ENCODE measurements around the gene IRX1.

The IRX1 gene

DNA sequence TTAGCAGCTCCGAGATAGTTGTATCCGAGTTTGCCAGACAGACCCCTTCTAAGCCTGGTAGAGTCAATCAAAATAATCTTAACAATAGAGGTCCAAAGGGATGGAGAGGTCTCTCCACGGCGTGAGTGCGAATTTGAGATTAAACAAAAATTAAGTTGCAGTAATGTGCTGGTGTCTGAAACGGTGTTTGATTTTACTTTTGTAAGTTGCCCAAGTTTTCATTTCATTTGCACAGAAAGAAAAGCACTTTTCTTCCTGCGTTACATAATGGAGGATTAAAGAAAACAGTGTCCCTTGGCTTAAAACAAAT, 1.2 kb downstream of the IRX1 start:
- TF ChIP-seq GATA3 (IDR thresholded peaks at IDR 0.05; ENCODE audit: low read depth, low read length) (no peak), GATA2 (IDR thresholded peaks at IDR 0.05; ENCODE audit: low read depth, low read length) (no peak)

DNA sequence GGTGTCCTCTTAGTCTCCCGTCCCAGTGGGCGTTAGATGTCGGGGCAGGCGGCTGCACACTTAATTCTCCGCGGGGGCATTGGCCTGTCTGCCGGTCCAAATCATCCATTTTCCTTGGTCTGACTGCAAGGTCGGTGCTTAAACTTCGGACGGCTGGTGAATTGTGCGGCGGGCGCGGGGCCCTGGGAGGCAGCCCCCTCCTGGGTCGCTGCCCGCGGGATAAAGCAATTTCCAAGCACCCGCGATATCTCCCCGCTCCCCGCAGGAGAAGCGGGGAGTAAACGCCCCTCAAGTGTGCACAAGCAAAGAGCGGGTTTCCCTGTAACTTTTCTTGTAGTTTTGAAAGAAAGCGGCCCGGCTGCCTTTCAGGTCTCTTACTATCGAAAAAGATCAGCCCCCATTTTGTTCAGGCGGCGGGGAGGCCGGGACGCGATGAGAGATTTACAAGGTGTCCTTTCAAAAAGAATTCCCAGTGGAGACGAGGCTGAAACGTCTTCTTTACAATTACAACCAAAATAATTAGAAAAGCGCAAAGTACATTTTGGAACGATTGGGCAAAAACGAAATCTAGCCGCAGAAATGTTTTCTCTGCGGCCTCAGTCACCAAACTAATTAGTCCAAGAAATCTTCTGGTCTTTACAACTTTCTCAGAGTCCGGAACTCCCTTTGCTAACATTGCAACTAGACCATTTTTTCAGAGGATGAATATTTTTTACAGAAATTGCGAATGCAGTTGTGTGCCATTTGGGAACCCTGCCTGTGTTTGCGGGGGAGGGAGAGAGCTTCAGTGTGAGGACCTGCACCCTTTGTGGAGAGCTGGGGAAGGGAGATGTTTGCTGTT, 1.8 kb downstream of the IRX1 start:
- TF ChIP-seq GATA3 (IDR thresholded peaks at IDR 0.05; ENCODE audit: low read depth, low read length): no peak

DNA sequence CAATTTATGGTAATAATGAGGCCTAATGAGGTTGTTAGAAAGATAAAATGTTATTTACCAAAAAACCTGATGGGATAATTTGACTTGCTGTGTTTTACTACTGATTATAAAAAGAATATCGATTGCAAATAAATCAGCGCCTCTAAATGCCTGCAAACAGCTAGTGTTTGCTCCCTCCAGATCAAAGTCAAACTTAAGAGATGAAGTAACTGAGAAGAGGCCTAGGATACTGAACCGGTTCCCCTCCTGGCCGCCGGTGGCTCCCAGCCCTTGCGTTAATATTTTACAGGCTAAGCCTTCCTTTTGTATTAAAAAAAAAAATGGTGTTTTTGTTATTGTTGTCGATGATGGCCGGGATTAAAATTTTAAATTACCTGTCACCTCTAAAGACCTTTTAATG, 2.6 kb downstream of the IRX1 start:
- TF ChIP-seq GATA2 (IDR thresholded peaks at IDR 0.05; ENCODE audit: low read depth, low read length): no peak
- no peak for TF ChIP-seq GATA3 (IDR thresholded peaks at IDR 0.05; ENCODE audit: low read depth, low read length)

DNA sequence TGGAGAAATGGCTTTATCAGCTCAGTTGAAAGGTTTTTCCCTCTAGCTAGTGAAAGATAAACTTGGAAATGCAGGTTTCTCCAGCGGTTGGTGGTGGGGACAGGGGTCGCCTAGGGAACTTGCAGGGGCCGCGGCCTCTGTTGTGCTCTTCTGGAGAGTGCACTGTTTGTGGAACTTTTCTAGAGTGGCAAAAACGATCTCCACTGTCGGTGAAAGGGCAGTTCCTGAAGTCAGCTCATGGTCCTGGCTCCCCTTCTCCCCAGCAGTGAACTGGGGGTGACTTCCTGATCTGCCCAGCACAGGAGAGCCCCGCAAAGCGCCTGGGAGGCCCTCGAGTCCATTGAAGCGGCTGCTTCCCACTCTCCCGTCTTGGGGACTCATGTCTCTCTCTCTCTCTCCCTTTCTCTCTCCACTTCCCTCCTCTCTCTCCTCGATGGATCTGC, 3.2 kb downstream of the IRX1 start:
- no peak for TF ChIP-seq GATA3 (IDR thresholded peaks at IDR 0.05; ENCODE audit: low read depth, low read length)
- no peak for TF ChIP-seq GATA2 (IDR thresholded peaks at IDR 0.05; ENCODE audit: low read depth, low read length)

DNA sequence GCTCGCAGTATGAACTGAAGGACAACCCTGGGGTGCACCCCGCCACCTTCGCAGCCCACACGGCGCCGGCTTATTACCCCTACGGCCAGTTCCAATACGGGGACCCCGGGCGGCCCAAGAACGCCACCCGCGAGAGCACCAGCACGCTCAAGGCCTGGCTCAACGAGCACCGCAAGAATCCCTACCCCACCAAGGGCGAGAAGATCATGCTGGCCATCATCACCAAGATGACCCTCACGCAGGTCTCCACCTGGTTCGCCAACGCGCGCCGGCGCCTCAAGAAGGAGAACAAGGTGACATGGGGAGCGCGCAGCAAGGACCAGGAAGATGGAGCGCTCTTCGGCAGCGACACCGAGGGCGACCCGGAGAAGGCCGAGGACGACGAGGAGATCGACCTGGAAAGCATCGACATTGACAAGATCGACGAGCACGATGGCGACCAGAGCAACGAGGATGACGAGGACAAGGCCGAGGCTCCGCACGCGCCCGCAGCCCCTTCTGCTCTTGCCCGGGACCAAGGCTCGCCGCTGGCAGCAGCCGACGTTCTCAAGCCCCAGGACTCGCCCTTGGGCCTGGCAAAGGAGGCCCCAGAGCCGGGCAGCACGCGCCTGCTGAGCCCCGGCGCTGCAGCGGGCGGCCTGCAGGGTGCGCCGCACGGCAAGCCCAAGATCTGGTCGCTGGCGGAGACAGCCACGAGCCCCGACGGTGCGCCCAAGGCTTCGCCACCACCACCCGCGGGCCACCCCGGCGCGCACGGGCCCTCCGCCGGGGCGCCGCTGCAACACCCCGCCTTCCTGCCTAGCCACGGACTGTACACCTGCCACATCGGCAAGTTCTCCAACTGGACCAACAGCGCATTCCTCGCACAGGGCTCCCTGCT, 3.8 kb downstream of the IRX1 start:
- no peak for TF ChIP-seq GATA2 (IDR thresholded peaks at IDR 0.05; ENCODE audit: low read depth, low read length)
- no peak for TF ChIP-seq GATA3 (IDR thresholded peaks at IDR 0.05; ENCODE audit: low read depth, low read length)

DNA sequence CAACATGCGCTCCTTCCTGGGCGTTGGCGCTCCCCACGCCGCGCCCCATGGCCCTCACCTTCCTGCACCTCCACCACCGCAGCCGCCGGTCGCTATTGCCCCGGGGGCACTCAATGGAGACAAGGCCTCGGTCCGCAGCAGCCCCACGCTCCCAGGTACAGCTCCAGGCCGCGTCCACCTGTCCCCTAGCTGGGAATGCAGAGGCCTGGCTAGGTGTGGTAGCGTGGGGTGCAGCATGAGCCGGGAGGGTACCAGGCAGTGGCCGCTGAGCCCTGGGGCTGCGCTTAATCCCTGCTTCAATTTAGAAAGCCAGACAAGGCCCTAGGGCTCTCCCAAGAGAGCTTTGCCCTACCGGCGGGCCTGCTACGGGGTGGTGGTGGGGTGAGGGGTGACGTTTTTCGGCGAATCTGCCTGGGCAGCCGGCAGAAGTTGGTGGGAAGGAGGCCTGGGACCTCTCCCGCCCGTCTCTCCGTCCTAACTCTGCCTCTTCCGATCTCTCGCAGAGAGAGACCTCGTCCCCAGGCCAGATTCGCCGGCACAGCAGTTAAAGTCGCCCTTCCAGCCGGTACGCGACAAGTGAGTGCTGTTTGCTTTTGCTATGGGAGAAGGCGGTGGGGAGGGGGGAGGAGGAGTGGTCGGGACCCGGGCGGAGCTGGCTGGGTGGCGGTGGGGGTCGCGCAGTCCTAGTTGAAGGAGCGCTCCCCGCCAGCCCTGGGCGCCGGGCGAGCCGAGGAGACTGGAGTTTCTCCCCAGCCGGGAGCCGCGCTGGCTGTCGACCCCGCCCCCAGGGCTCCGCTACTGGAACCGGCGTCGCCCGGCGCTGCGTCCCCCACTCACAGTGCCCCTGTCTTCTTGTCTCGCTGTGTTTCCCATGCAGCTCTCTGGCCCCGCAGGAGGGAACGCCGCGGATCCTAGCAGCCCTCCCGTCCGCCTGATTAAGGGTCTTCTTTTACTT, 4.8 kb downstream of the IRX1 start:
- TF ChIP-seq GATA2 (IDR thresholded peaks at IDR 0.05; ENCODE audit: low read depth, low read length) (no peak), GATA3 (IDR thresholded peaks at IDR 0.05; ENCODE audit: low read depth, low read length) (no peak)

DNA sequence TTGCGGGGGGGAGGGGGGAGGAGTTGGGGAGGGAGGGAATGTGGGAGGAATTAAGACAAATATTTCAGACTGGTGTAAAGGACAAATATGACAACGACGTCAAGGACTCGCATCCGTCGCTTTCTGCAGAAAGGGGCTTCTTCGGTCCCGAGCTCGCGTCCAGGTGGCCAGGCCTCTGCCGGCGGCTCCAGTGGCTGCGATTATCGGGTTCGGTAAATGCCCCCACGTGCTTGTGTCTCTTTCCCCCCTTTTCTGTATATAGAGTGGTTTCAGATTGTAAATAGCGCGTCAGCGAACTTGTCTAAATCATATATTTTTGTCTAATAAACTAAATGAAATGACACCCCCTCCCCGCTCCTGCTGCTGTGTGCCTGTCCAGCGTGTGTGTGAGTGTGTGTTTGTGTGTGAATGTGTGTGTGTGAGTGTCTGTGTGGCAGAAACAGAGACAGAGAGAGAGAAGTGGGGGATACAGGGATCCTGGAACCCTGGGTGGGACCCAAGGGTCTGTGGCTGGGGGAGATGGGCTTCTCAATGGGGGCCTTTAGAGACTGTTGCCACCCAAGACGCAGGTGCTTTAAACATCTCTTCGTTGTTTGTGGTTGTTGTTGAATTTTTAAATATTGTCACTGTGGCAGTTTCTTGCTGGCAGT, 5.6 kb downstream of the IRX1 start:
- no peak for TF ChIP-seq GATA2 (IDR thresholded peaks at IDR 0.05; ENCODE audit: low read depth, low read length)
- no peak for TF ChIP-seq GATA3 (IDR thresholded peaks at IDR 0.05; ENCODE audit: low read depth, low read length)

DNA sequence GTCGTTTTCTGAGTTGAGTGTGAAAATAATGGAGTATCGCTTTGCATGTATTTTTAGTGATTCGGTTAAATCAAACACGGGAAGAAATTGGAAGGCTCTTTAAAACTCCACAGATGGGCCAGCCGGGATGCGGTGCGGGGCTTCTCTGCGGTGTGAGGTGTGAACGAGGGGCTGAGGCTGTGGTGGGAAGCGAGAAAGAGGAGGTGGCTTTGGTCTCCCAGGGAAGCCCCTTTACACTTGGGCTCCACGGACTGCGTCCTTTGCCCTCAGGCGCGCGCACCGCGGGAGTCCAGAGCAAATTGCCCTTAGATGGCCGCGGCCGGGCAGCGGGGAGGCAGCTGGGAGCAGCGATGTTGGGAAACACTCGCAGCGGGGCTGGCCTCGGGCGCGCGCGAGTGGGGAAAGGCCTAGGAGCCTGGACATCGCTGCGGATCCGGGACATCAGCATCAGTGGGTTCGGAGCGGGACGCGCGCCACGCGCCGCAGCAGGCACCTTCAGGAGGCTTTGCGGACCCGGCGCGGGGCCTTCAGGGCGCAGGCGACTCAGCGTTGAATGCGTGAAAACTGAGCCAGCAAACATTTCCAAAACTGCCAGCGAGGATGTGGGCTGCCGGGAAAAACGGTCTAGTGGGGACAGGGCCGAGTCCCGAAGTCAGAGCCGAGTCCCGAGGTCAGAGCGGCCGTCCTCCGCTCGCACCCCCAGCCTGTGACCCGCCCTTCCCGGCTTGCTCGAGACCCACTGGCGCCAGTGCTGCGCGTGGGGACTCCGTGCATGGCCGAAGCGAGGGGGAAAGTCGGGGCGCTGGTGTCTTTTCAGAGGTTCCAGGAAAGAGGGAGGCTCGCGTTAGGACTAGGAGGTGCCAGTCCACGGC, 6.5 kb downstream of the IRX1 start:
- no peak for TF ChIP-seq GATA3 (IDR thresholded peaks at IDR 0.05; ENCODE audit: low read depth, low read length)
- TF ChIP-seq GATA2 (IDR thresholded peaks at IDR 0.05; ENCODE audit: low read depth, low read length): no peak

DNA sequence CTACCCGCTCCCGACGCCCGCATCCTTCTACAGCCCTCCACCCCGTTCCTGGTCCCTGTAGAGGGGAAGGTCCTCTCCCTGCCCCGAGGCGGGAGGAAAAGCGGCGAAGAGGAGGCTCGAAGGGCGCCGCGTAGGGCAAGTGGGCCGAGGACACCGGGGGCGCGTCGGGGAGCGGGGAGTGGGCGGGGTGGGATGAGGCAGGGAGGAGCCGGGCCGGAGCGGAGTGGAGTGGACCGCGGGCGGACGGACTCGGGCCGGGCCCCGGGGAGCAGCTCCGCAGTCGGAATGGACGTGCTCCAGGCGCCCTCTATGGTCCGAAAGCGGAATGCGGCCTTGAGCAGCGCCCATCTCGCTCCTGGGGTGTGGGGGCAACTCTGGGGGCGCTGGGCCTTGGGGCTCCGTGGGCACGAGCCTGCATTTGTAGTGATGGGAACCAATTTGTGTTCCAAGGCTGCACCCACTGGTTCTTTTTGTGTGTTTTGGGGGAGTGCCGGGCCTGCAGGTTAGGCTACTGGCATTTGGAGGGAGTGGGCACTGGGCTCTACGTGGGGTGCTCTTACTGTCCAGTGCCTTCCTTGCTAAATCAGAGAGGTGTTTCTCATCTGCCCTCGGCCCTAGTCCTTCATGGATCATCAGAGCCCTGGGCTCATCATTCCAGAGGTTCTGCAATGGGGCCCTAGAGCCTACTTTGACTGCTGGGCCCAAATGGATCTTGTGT, 7.3 kb downstream of the IRX1 start:
- TF ChIP-seq GATA3 (IDR thresholded peaks at IDR 0.05; ENCODE audit: low read depth, low read length) (no peak), GATA2 (IDR thresholded peaks at IDR 0.05; ENCODE audit: low read depth, low read length) (no peak)

DNA sequence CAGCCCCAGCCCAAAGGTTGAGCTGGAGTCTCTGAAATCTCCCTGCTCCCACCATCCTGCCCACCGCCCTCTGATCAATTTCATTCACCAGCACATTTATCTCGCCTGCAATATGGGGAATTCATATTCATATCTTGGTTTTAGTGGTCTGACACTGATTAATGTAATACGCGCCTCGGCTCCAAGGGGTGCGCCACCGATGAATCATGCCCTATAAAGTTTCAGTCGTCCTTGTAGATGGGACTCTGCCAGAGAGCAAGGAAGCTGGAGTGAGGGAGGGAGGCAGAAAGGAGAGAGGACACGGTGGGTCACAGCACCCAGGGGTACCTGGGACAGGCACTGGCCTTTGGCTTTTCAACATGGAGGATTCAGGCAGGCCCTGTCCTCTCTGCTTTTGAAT, 8.9 kb downstream of the IRX1 start:
- TF ChIP-seq GATA3 (IDR thresholded peaks at IDR 0.05; ENCODE audit: low read depth, low read length): no peak

DNA sequence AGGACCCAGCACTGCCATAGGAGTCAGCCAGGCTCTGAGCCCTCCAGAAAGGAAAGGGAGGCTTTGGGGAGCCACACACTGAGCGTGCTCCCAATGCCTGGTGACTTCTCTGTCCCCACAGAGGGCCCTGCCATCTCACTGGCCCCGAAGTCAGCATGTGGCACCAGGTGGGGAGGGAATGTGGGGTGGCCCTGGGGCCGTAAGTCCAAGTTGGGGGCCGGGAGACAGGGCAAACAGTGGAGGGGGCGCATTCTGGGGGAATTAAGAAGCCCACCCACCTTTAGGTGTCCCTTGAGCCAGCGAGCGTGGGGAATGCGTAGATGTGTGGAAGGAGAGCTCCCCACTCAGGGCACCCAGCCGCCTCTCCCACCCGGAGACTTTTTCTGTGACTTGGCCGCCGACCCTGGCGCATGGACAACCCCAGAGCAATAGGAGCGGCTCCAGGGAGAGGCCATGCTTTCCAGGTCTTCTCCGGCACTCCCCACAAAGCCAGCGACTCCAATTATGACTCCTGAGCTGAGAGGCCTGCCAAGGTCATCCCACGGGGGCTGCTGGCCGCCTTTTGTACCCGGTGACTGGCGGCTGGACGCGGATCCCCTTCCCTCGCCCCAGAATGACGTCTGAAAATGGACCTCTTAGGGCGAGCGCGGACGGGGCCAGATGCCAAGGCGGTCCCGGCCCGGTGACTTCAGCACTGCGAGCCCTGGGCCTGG, 9.8 kb downstream of the IRX1 start:
- TF ChIP-seq GATA2 (IDR thresholded peaks at IDR 0.05; ENCODE audit: low read depth, low read length): no peak
- TF ChIP-seq GATA3 (IDR thresholded peaks at IDR 0.05; ENCODE audit: low read depth, low read length): no peak

Measured in SH-SY5Y (cell line).